ENCODE data around the gene NR2C2. TPM values are rescaled to one million over a fixed set of nuclear protein-coding genes. Genes with fewer than 3 reads are reported as not detected.
"Not testable (repeated sequence)": the region's sequence is repeated elsewhere in the genome, so short reads cannot be mapped to it uniquely, and the experiment has no call there.

Gene NR2C2
- total RNA-seq, 1 donor from 2014 or later, result 23.5 TPM

- TF ChIP-seq CTCF (IDR thresholded peaks at IDR 0.05), result no peak
Observed at GRCh38 chr3:14990780-14991148, 43.4 kb downstream of the NR2C2 start.

GRCh38 chr3:14991151-14991742, 43.9 kb downstream of the NR2C2 start:
- Histone ChIP-seq H3K27me3 (no peaks in the 10 kb centered on the region), H3K27ac (no peak overlapping the region), H3K36me3 (no peaks in the 10 kb centered on the region), H3K9me3 (no peaks in the 10 kb centered on the region), H3K4me3 (no peak overlapping the region), H3K4me1 (peaks cover 0 to 6% of the 10 kb centered on the region in 2 donors)
- intact Hi-C loops (cut with DNase I), result no loop called here
- TF ChIP-seq CTCF (IDR thresholded peaks at IDR 0.05), result no peak
- no peak for DNase-seq (ENCODE audit: low spot score in 2 of 2)

More at GRCh38 chr3:14990780-14991148, 43.4 kb downstream of the NR2C2 start:
- H3K27ac ChIP-seq, result no peak overlapping the region
- H3K9me3 ChIP-seq, result no peaks in the 10 kb centered on the region
- intact Hi-C loops (cut with DNase I), result no loop called here
- H3K4me3 ChIP-seq, result no peak overlapping the region
- no peaks in the 10 kb centered on the region for H3K27me3 ChIP-seq
- no peak for DNase-seq (ENCODE audit: low spot score in 2 of 2)
- peaks cover 0 to 6% of the 10 kb centered on the region in 2 donors for H3K4me1 ChIP-seq
- no peaks in the 10 kb centered on the region for H3K36me3 ChIP-seq

- no peak for DNase-seq (ENCODE audit: low spot score in 2 of 2)
- Histone ChIP-seq H3K36me3 (no peaks in the 10 kb centered on the region), H3K4me1 (peaks cover 0 to 6% of the 10 kb centered on the region in 2 donors), H3K4me3 (no peak overlapping the region), H3K27me3 (no peaks in the 10 kb centered on the region), H3K27ac (no peak overlapping the region), H3K9me3 (no peaks in the 10 kb centered on the region)
- TF ChIP-seq CTCF (IDR thresholded peaks at IDR 0.05), result no peak
- intact Hi-C loops (cut with DNase I), result no loop called here
Observed at GRCh38 chr3:14991818-14992612, 44.6 kb downstream of the NR2C2 start.

- H3K4me1 ChIP-seq, result no peaks in the 10 kb centered on the region
- intact Hi-C loops (cut with DNase I), result no loop called here
- H3K27me3 ChIP-seq, result no peaks in the 10 kb centered on the region
- no peak overlapping the region for H3K4me3 ChIP-seq
- TF ChIP-seq CTCF (IDR thresholded peaks at IDR 0.05), result no peak
- no peaks in the 10 kb centered on the region for H3K9me3 ChIP-seq
- no peak for DNase-seq (ENCODE audit: low spot score in 2 of 2)
- no peaks in the 10 kb centered on the region for H3K36me3 ChIP-seq
- no peak overlapping the region for H3K27ac ChIP-seq
Observed at GRCh38 chr3:14997941-14998340, 50.6 kb downstream of the NR2C2 start.

- H3K4me3 ChIP-seq; H3K36me3 ChIP-seq; intact Hi-C loops (cut with DNase I); H3K9me3 ChIP-seq; H3K4me1 ChIP-seq; H3K27ac ChIP-seq; DNase-seq (ENCODE audit: low spot score in 2 of 2); H3K27me3 ChIP-seq: not testable (repeated sequence)
Observed at GRCh38 chr3:14999182-14999581, 51.8 kb downstream of the NR2C2 start.

GRCh38 chr3:15007681-15008141, 60.3 kb downstream of the NR2C2 start:
- DNase-seq (ENCODE audit: low spot score in 2 of 2), result no peak
- Histone ChIP-seq H3K4me1 (no peaks in the 10 kb centered on the region), H3K9me3 (no peaks in the 10 kb centered on the region), H3K36me3 (peaks cover 11 to 50% of the 10 kb centered on the region in 2 donors), H3K4me3 (no peak overlapping the region), H3K27ac (no peak overlapping the region), H3K27me3 (no peaks in the 10 kb centered on the region)
- no peak for TF ChIP-seq CTCF (IDR thresholded peaks at IDR 0.05)
- intact Hi-C loops (cut with DNase I), result no loop called here

All from ascending aorta (tissue), 2 donors.